HTERT RPE-1 (cell line): Measurements from ENCODE around the gene CNTN5.

Experiments used
- in situ Hi-C: fragments of 300-500 bp; cut with MboI; formaldehyde crosslinking; loops from 4 replicates; pipeline ENCODE4 v1.14.3; 2020; ENCODE audit warnings: low sequenced_read_pairs

The CNTN5 gene

GRCh38 chr11:100294748-100295147 lies 1274.0 kb downstream of the CNTN5 start:
- in situ Hi-C loops: no loop called here

- in situ Hi-C loops: no loop called here
Measured at GRCh38 chr11:100296051-100296679, 1275.4 kb downstream of the CNTN5 start.

GRCh38 chr11:100297516-100297915 lies 1276.8 kb downstream of the CNTN5 start:
- in situ Hi-C loops: no loop called here

GRCh38 chr11:100302824-100303223 lies 1282.1 kb downstream of the CNTN5 start:
- in situ Hi-C loops: no loop called here

GRCh38 chr11:100303897-100304296 lies 1283.1 kb downstream of the CNTN5 start:
- in situ Hi-C loops: no loop called here

GRCh38 chr11:100308202-100308601 lies 1287.5 kb downstream of the CNTN5 start:
- in situ Hi-C loops: no loop called here

GRCh38 chr11:100315946-100316345 lies 1295.2 kb downstream of the CNTN5 start:
- in situ Hi-C loops: no loop called here

GRCh38 chr11:100316952-100317351 lies 1296.2 kb downstream of the CNTN5 start:
- in situ Hi-C loops: no loop called here

- in situ Hi-C loops: no loop called here
Measured at GRCh38 chr11:100319691-100320090, 1298.9 kb downstream of the CNTN5 start.

GRCh38 chr11:100328626-100329340 lies 1308.0 kb downstream of the CNTN5 start:
- in situ Hi-C loops: no loop called here

GRCh38 chr11:100329352-100329751 lies 1308.6 kb downstream of the CNTN5 start:
- in situ Hi-C loops: no loop called here

GRCh38 chr11:100336873-100337272 lies 1316.1 kb downstream of the CNTN5 start:
- in situ Hi-C loops: no loop called here

- in situ Hi-C loops: no loop called here
Measured at GRCh38 chr11:100338144-100338840, 1317.5 kb downstream of the CNTN5 start.

- in situ Hi-C loops: no loop called here
Measured at GRCh38 chr11:100340466-100341319, 1319.9 kb downstream of the CNTN5 start.

- in situ Hi-C loops: no loop called here
Measured at GRCh38 chr11:100353083-100353482, 1332.3 kb downstream of the CNTN5 start.

- in situ Hi-C loops: no loop called here
Measured at GRCh38 chr11:100354736-100355135, 1334.0 kb downstream of the CNTN5 start.

GRCh38 chr11:100356035-100356434 lies 1335.3 kb downstream of the CNTN5 start:
- in situ Hi-C loops: no loop called here

- in situ Hi-C loops: no loop called here
Measured at GRCh38 chr11:100359281-100359680, 1338.5 kb downstream of the CNTN5 start.

- in situ Hi-C loops: no loop called here
Measured at GRCh38 chr11:100367892-100368291, 1347.1 kb downstream of the CNTN5 start.

- in situ Hi-C loops: no loop called here
Measured at GRCh38 chr11:100383357-100383865, 1362.7 kb downstream of the CNTN5 start.

GRCh38 chr11:100396266-100396665 lies 1375.5 kb downstream of the CNTN5 start:
- in situ Hi-C loops: no loop called here
